ENCODE results near the gene SMARCB1.
A peak's percentile ranks its signal among the peaks of the same experiment; 100 is the strongest.

The SMARCB1 gene

GRCh38 chr22:23836281-23836680 is 49.5 kb downstream of the SMARCB1 start:
- Histone ChIP-seq H3K4me1 (ENCODE audit: insufficient read depth, low read length) (peaks cover 12% of the 10 kb centered on the region), H3K27me3 (ENCODE audit: insufficient read depth, low read length) (no peaks in the 10 kb centered on the region), H3K36me3 (ENCODE audit: insufficient read depth, low read length) (peaks cover 45% of the 10 kb centered on the region), H3K9me3 (ENCODE audit: low read length) (no peaks in the 10 kb centered on the region), H3K4me3 (ENCODE audit: low read length) (no peak overlapping the region), H2AFZ (ENCODE audit: low read depth, low read length) (no peak overlapping the region)

- H3K36me3 ChIP-seq (ENCODE audit: insufficient read depth, low read length), result peaks cover 39% of the 10 kb centered on the region
- no peaks in the 10 kb centered on the region for H3K9me3 ChIP-seq (ENCODE audit: low read length)
- H2AFZ ChIP-seq (ENCODE audit: low read depth, low read length), result no peak overlapping the region
- peaks cover 12% of the 10 kb centered on the region for H3K4me1 ChIP-seq (ENCODE audit: insufficient read depth, low read length)
- no peaks in the 10 kb centered on the region for H3K27me3 ChIP-seq (ENCODE audit: insufficient read depth, low read length)
- H3K4me3 ChIP-seq (ENCODE audit: low read length), result no peak overlapping the region
Observed at GRCh38 chr22:23836692-23837495, 50.1 kb downstream of the SMARCB1 start.

GRCh38 chr22:23837496-23837859 is 50.7 kb downstream of the SMARCB1 start:
- H3K9me3 ChIP-seq (ENCODE audit: low read length), result no peaks in the 10 kb centered on the region
- no peak overlapping the region for H2AFZ ChIP-seq (ENCODE audit: low read depth, low read length)
- H3K4me1 ChIP-seq (ENCODE audit: insufficient read depth, low read length), result peaks cover 15% of the 10 kb centered on the region
- H3K27me3 ChIP-seq (ENCODE audit: insufficient read depth, low read length), result no peaks in the 10 kb centered on the region
- peaks cover 34% of the 10 kb centered on the region for H3K36me3 ChIP-seq (ENCODE audit: insufficient read depth, low read length)
- H3K4me3 ChIP-seq (ENCODE audit: low read length), result no peak overlapping the region

GRCh38 chr22:23837911-23838680 is 51.3 kb downstream of the SMARCB1 start:
- Histone ChIP-seq H3K4me1 (ENCODE audit: insufficient read depth, low read length) (peaks cover 15% of the 10 kb centered on the region), H3K36me3 (ENCODE audit: insufficient read depth, low read length) (peaks cover 29% of the 10 kb centered on the region), H2AFZ (ENCODE audit: low read depth, low read length) (no peak overlapping the region), H3K9me3 (ENCODE audit: low read length) (no peaks in the 10 kb centered on the region), H3K4me3 (ENCODE audit: low read length) (peak overlapping the region; percentile 66), H3K27me3 (ENCODE audit: insufficient read depth, low read length) (no peaks in the 10 kb centered on the region)

GRCh38 chr22:23838681-23839468 is 52.1 kb downstream of the SMARCB1 start, which contains the start of gene DERL3:
DERL3 (minus strand) TSS chr22:23839006; CDS start chr22:23838987, 19 bp downstream.
- peaks cover 21% of the 10 kb centered on the region for H3K36me3 ChIP-seq (ENCODE audit: insufficient read depth, low read length)
- peak within 1 kb of the TSS; percentile 66 for H3K4me3 ChIP-seq (ENCODE audit: low read length)
- peaks cover 15% of the 10 kb centered on the region for H3K4me1 ChIP-seq (ENCODE audit: insufficient read depth, low read length)

GRCh38 chr22:23840026-23840425 is 53.3 kb downstream of the SMARCB1 start:
- Histone ChIP-seq H3K9me3 (ENCODE audit: low read length) (no peaks in the 10 kb centered on the region), H2AFZ (ENCODE audit: low read depth, low read length) (no peak overlapping the region), H3K4me3 (ENCODE audit: low read length) (no peak overlapping the region), H3K4me1 (ENCODE audit: insufficient read depth, low read length) (peaks cover 15% of the 10 kb centered on the region), H3K36me3 (ENCODE audit: insufficient read depth, low read length) (peaks cover 12% of the 10 kb centered on the region), H3K27me3 (ENCODE audit: insufficient read depth, low read length) (no peaks in the 10 kb centered on the region)

More at GRCh38 chr22:23838681-23839468, 52.1 kb downstream of the SMARCB1 start, which contains the start of gene DERL3:
- H3K9me3 ChIP-seq (ENCODE audit: low read length), result no peaks in the 10 kb centered on the region
- no peaks in the 10 kb centered on the region for H3K27me3 ChIP-seq (ENCODE audit: insufficient read depth, low read length)
- no peak within 1 kb of the TSS for H2AFZ ChIP-seq (ENCODE audit: low read depth, low read length)

GRCh38 chr22:23841292-23841691 is 54.5 kb downstream of the SMARCB1 start:
- Histone ChIP-seq H2AFZ (ENCODE audit: low read depth, low read length) (no peak overlapping the region), H3K27me3 (ENCODE audit: insufficient read depth, low read length) (no peaks in the 10 kb centered on the region), H3K4me1 (ENCODE audit: insufficient read depth, low read length) (peaks cover 17% of the 10 kb centered on the region), H3K9me3 (ENCODE audit: low read length) (no peaks in the 10 kb centered on the region), H3K36me3 (ENCODE audit: insufficient read depth, low read length) (no peaks in the 10 kb centered on the region), H3K4me3 (ENCODE audit: low read length) (no peak overlapping the region)

- no peak overlapping the region for H3K4me3 ChIP-seq (ENCODE audit: low read length)
- no peaks in the 10 kb centered on the region for H3K27me3 ChIP-seq (ENCODE audit: insufficient read depth, low read length)
- H3K9me3 ChIP-seq (ENCODE audit: low read length), result no peaks in the 10 kb centered on the region
- H3K36me3 ChIP-seq (ENCODE audit: insufficient read depth, low read length), result no peaks in the 10 kb centered on the region
- no peak overlapping the region for H2AFZ ChIP-seq (ENCODE audit: low read depth, low read length)
- peaks cover 23% of the 10 kb centered on the region for H3K4me1 ChIP-seq (ENCODE audit: insufficient read depth, low read length)
Observed at GRCh38 chr22:23841736-23842445, 55.1 kb downstream of the SMARCB1 start.

- Histone ChIP-seq H3K27me3 (ENCODE audit: insufficient read depth, low read length) (no peaks in the 10 kb centered on the region), H2AFZ (ENCODE audit: low read depth, low read length) (no peak overlapping the region), H3K36me3 (ENCODE audit: insufficient read depth, low read length) (no peaks in the 10 kb centered on the region), H3K9me3 (ENCODE audit: low read length) (no peaks in the 10 kb centered on the region), H3K4me1 (ENCODE audit: insufficient read depth, low read length) (peaks cover 18% of the 10 kb centered on the region), H3K4me3 (ENCODE audit: low read length) (no peak overlapping the region)
Observed at GRCh38 chr22:23842599-23842998, 55.8 kb downstream of the SMARCB1 start.

GRCh38 chr22:23844739-23845202 is 58.0 kb downstream of the SMARCB1 start:
- H3K36me3 ChIP-seq (ENCODE audit: insufficient read depth, low read length), result no peaks in the 10 kb centered on the region
- peaks cover 24% of the 10 kb centered on the region for H3K4me1 ChIP-seq (ENCODE audit: insufficient read depth, low read length)
- H3K27me3 ChIP-seq (ENCODE audit: insufficient read depth, low read length), result no peaks in the 10 kb centered on the region
- no peaks in the 10 kb centered on the region for H3K9me3 ChIP-seq (ENCODE audit: low read length)
- H2AFZ ChIP-seq (ENCODE audit: low read depth, low read length), result no peak overlapping the region
- H3K4me3 ChIP-seq (ENCODE audit: low read length), result no peak overlapping the region

- no peaks in the 10 kb centered on the region for H3K36me3 ChIP-seq (ENCODE audit: insufficient read depth, low read length)
- no peak overlapping the region for H3K4me3 ChIP-seq (ENCODE audit: low read length)
- no peak overlapping the region for H2AFZ ChIP-seq (ENCODE audit: low read depth, low read length)
- no peaks in the 10 kb centered on the region for H3K27me3 ChIP-seq (ENCODE audit: insufficient read depth, low read length)
- H3K4me1 ChIP-seq (ENCODE audit: insufficient read depth, low read length), result peaks cover 24% of the 10 kb centered on the region
- no peaks in the 10 kb centered on the region for H3K9me3 ChIP-seq (ENCODE audit: low read length)
Observed at GRCh38 chr22:23845265-23846080, 58.7 kb downstream of the SMARCB1 start.

GRCh38 chr22:23846081-23846469 is 59.3 kb downstream of the SMARCB1 start:
- H3K36me3 ChIP-seq (ENCODE audit: insufficient read depth, low read length), result no peaks in the 10 kb centered on the region
- H3K9me3 ChIP-seq (ENCODE audit: low read length), result no peaks in the 10 kb centered on the region
- no peak overlapping the region for H2AFZ ChIP-seq (ENCODE audit: low read depth, low read length)
- no peak overlapping the region for H3K4me3 ChIP-seq (ENCODE audit: low read length)
- H3K27me3 ChIP-seq (ENCODE audit: insufficient read depth, low read length), result no peaks in the 10 kb centered on the region
- peaks cover 24% of the 10 kb centered on the region for H3K4me1 ChIP-seq (ENCODE audit: insufficient read depth, low read length)

Measured in neuron (in vitro differentiated cells).